ENCODE data around the gene TMEM207. TPM values are rescaled to one million over a fixed set of nuclear protein-coding genes. Genes with fewer than 3 reads are reported as not detected.

TMEM207 gene
- total RNA-seq: not detected
- polyA plus RNA-seq: not detected
- long read RNA-seq, donor 1: 0 reads
- long read RNA-seq, donor 2: 0 reads
- long read RNA-seq, donor 3: 0 reads
- long read RNA-seq, donor 4: 0 reads
- long read RNA-seq, donor 5, partial matches to known transcripts: 0 of 1 reads
- long read RNA-seq, donor 5, other reads (novel, unspliced or antisense): 0 of 1 reads
- long read RNA-seq, donor 6: 0 reads
- long read RNA-seq, donor 7: 0 reads
- long read RNA-seq, donor 8: 0 reads
- long read RNA-seq, donor 9: 0 reads
- long read RNA-seq, donor 10: 0 reads

DNA sequence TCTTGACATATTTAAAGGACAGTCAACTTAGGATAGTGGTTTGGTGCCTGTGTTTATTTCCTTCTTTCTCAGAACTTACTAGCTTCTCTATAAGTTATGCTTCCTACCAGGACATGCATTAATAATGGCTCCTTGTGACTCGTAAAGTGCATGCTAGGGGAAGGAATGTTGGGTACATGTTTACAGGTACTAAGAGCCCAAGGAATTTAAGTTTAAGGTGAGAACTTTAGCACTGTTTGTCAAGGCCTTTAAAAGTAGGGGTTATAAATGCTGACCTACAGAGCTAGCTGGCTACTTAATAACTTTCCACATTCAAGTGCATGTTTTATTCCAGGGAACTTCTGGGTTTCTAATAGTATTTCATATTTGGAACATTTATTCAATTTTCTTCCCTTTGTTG is at the start of gene TMEM207:
Gene TMEM207, minus strand, starts transcription at position 101 of the 400 bp plus-strand sequence. Its CDS starts 92 bp downstream, at position 9.
- H3K4me1 ChIP-seq (ENCODE audit: control insufficient read depth in 2 of 2, insufficient read depth in 2 of 2, low read length in 2 of 2): peaks cover 0 to 3% of the 10 kb centered on the region in 2 donors
- no peak within 1 kb of the TSS for H3K27ac ChIP-seq (ENCODE audit: low read depth in 1 of 2, low read length in 1 of 2)
- no peak within 1 kb of the TSS for H3K4me3 ChIP-seq (ENCODE audit: low read length in 2 of 2)
- no peak for DNase-seq (ENCODE audit: low read depth in 6 of 9, low spot score in 9 of 9)
- no peaks in the 10 kb centered on the region for H3K27me3 ChIP-seq (ENCODE audit: control insufficient read depth in 2 of 2, insufficient read depth in 1 of 2, low read length in 1 of 2)
- 96% methylated on average over 1 of the region's 1 CpG for WGBS
- H3K9me3 ChIP-seq (ENCODE audit: control insufficient read depth in 2 of 2, insufficient read depth in 1 of 2, low read length in 1 of 2): no peaks in the 10 kb centered on the region
- no peaks in the 10 kb centered on the region for H3K36me3 ChIP-seq (ENCODE audit: control insufficient read depth in 2 of 2, insufficient read depth in 2 of 2, low read length in 1 of 2)

- WGBS: 55% methylated on average over 2 of the region's 2 CpGs
- Histone ChIP-seq H3K4me3 (ENCODE audit: low read length in 2 of 2) (no peak overlapping the region), H3K4me1 (ENCODE audit: control insufficient read depth in 2 of 2, insufficient read depth in 2 of 2, low read length in 2 of 2) (no peaks in the 10 kb centered on the region), H3K27me3 (ENCODE audit: control insufficient read depth in 2 of 2, insufficient read depth in 1 of 2, low read length in 1 of 2) (no peaks in the 10 kb centered on the region), H3K36me3 (ENCODE audit: control insufficient read depth in 2 of 2, insufficient read depth in 2 of 2, low read length in 1 of 2) (no peaks in the 10 kb centered on the region), H3K27ac (ENCODE audit: low read depth in 1 of 2, low read length in 1 of 2) (no peak overlapping the region), H3K9me3 (ENCODE audit: control insufficient read depth in 2 of 2, insufficient read depth in 1 of 2, low read length in 1 of 2) (no peaks in the 10 kb centered on the region)
- no peak for DNase-seq (ENCODE audit: low read depth in 6 of 9, low spot score in 9 of 9)
Observed at GRCh38 chr3:190499122-190499521, 49.4 kb upstream of the TMEM207 start.

DNA sequence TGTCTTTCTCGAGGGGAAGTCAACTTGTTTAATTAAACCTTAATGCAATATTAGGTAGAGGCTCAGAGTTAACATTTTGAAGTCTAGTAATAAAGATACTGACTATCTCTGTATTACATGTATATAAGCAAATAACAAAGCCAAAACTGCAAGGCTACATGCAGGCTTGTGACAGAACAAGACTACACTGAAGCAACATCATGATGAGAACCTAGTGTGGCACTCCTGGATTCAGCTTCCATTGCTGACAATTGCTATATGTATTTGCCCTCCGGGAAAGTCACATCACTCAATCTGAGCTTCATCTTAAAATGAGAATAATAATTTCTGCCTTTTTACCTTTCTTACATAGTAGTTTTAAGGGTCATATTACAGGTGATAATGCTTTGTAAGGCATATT is 48.6 kb upstream of the TMEM207 start:
- Histone ChIP-seq H3K9me3 (ENCODE audit: control insufficient read depth in 2 of 2, insufficient read depth in 1 of 2, low read length in 1 of 2) (no peaks in the 10 kb centered on the region), H3K4me1 (ENCODE audit: control insufficient read depth in 2 of 2, insufficient read depth in 2 of 2, low read length in 2 of 2) (no peaks in the 10 kb centered on the region), H3K36me3 (ENCODE audit: control insufficient read depth in 2 of 2, insufficient read depth in 2 of 2, low read length in 1 of 2) (no peaks in the 10 kb centered on the region), H3K4me3 (ENCODE audit: low read length in 2 of 2) (no peak overlapping the region), H3K27me3 (ENCODE audit: control insufficient read depth in 2 of 2, insufficient read depth in 1 of 2, low read length in 1 of 2) (no peaks in the 10 kb centered on the region), H3K27ac (ENCODE audit: low read depth in 1 of 2, low read length in 1 of 2) (no peak overlapping the region)
- WGBS: 93% methylated on average over 2 of the region's 2 CpGs
- no peak for DNase-seq (ENCODE audit: low read depth in 6 of 9, low spot score in 9 of 9)

DNA sequence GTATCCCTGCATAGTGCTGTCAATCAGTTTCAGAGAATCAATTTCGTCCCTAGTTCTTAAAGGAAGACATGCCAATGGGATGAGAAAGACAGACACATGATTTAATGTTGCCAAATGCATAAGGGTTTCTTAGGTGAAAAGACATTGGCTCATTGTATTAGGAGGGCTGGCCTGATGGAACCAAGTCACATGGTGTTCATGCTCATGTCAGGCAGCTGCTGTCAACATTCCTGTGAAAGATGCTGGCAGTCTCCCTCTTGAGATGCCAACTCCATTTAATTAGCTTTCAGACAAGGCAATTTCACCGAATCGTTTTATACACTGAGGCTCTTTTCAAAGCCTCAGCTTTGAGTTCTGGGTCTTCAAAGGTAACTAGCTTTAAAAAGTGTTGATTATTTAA is 48.1 kb upstream of the TMEM207 start:
- WGBS: 93% methylated on average over 3 of the region's 3 CpGs
- no peaks in the 10 kb centered on the region for H3K9me3 ChIP-seq (ENCODE audit: control insufficient read depth in 2 of 2, insufficient read depth in 1 of 2, low read length in 1 of 2)
- no peak overlapping the region for H3K4me3 ChIP-seq (ENCODE audit: low read length in 2 of 2)
- no peaks in the 10 kb centered on the region for H3K27me3 ChIP-seq (ENCODE audit: control insufficient read depth in 2 of 2, insufficient read depth in 1 of 2, low read length in 1 of 2)
- no peaks in the 10 kb centered on the region for H3K4me1 ChIP-seq (ENCODE audit: control insufficient read depth in 2 of 2, insufficient read depth in 2 of 2, low read length in 2 of 2)
- H3K27ac ChIP-seq (ENCODE audit: low read depth in 1 of 2, low read length in 1 of 2): no peak overlapping the region
- no peak for DNase-seq (ENCODE audit: low read depth in 6 of 9, low spot score in 9 of 9)
- no peaks in the 10 kb centered on the region for H3K36me3 ChIP-seq (ENCODE audit: control insufficient read depth in 2 of 2, insufficient read depth in 2 of 2, low read length in 1 of 2)

GRCh38 chr3:190496859-190497258 is 47.2 kb upstream of the TMEM207 start:
- H3K9me3 ChIP-seq (ENCODE audit: control insufficient read depth in 2 of 2, insufficient read depth in 1 of 2, low read length in 1 of 2): no peaks in the 10 kb centered on the region
- DNase-seq (ENCODE audit: low read depth in 6 of 9, low spot score in 9 of 9): no peak
- no peak overlapping the region for H3K4me3 ChIP-seq (ENCODE audit: low read length in 2 of 2)
- H3K27me3 ChIP-seq (ENCODE audit: control insufficient read depth in 2 of 2, insufficient read depth in 1 of 2, low read length in 1 of 2): no peaks in the 10 kb centered on the region
- no peaks in the 10 kb centered on the region for H3K36me3 ChIP-seq (ENCODE audit: control insufficient read depth in 2 of 2, insufficient read depth in 2 of 2, low read length in 1 of 2)
- 73% methylated on average over 1 of the region's 1 CpG for WGBS
- no peak overlapping the region for H3K27ac ChIP-seq (ENCODE audit: low read depth in 1 of 2, low read length in 1 of 2)
- H3K4me1 ChIP-seq (ENCODE audit: control insufficient read depth in 2 of 2, insufficient read depth in 2 of 2, low read length in 2 of 2): no peaks in the 10 kb centered on the region

DNA sequence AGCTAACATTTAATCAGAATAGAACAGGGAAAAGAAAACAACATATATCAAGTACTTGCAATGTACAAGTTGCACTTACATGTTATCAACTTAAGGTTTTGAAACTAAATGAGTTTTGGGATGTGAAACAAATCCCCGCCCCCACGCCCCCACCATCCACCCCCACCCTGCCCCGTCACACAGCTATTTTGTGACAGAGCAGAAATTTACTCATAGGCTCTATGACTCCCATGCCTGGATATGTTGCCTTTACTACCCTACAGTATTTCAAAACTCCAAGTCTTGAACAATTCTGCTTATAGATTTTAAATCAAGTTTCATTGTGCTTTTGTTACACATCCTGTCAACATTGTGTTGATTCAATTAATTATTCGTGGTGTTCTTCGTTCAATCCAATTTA is 46.1 kb upstream of the TMEM207 start:
- no peaks in the 10 kb centered on the region for H3K27me3 ChIP-seq (ENCODE audit: control insufficient read depth in 2 of 2, insufficient read depth in 1 of 2, low read length in 1 of 2)
- no peak for DNase-seq (ENCODE audit: low read depth in 6 of 9, low spot score in 9 of 9)
- no peaks in the 10 kb centered on the region for H3K36me3 ChIP-seq (ENCODE audit: control insufficient read depth in 2 of 2, insufficient read depth in 2 of 2, low read length in 1 of 2)
- H3K4me3 ChIP-seq (ENCODE audit: low read length in 2 of 2): no peak overlapping the region
- no peak overlapping the region for H3K27ac ChIP-seq (ENCODE audit: low read depth in 1 of 2, low read length in 1 of 2)
- no peaks in the 10 kb centered on the region for H3K9me3 ChIP-seq (ENCODE audit: control insufficient read depth in 2 of 2, insufficient read depth in 1 of 2, low read length in 1 of 2)
- no peaks in the 10 kb centered on the region for H3K4me1 ChIP-seq (ENCODE audit: control insufficient read depth in 2 of 2, insufficient read depth in 2 of 2, low read length in 2 of 2)
- WGBS: 92% methylated on average over 5 of the region's 5 CpGs

- Histone ChIP-seq H3K4me1 (ENCODE audit: control insufficient read depth in 2 of 2, insufficient read depth in 2 of 2, low read length in 2 of 2) (no peaks in the 10 kb centered on the region), H3K27me3 (ENCODE audit: control insufficient read depth in 2 of 2, insufficient read depth in 1 of 2, low read length in 1 of 2) (no peaks in the 10 kb centered on the region), H3K9me3 (ENCODE audit: control insufficient read depth in 2 of 2, insufficient read depth in 1 of 2, low read length in 1 of 2) (no peaks in the 10 kb centered on the region), H3K4me3 (ENCODE audit: low read length in 2 of 2) (no peak overlapping the region), H3K27ac (ENCODE audit: low read depth in 1 of 2, low read length in 1 of 2) (no peak overlapping the region), H3K36me3 (ENCODE audit: control insufficient read depth in 2 of 2, insufficient read depth in 2 of 2, low read length in 1 of 2) (no peaks in the 10 kb centered on the region)
- DNase-seq (ENCODE audit: low read depth in 6 of 9, low spot score in 9 of 9): no peak
Observed at GRCh38 chr3:190495354-190495753, 45.7 kb upstream of the TMEM207 start.

GRCh38 chr3:190494907-190495306 is 45.2 kb upstream of the TMEM207 start:
- Histone ChIP-seq H3K9me3 (ENCODE audit: control insufficient read depth in 2 of 2, insufficient read depth in 1 of 2, low read length in 1 of 2) (no peaks in the 10 kb centered on the region), H3K4me1 (ENCODE audit: control insufficient read depth in 2 of 2, insufficient read depth in 2 of 2, low read length in 2 of 2) (no peaks in the 10 kb centered on the region), H3K27me3 (ENCODE audit: control insufficient read depth in 2 of 2, insufficient read depth in 1 of 2, low read length in 1 of 2) (no peaks in the 10 kb centered on the region), H3K27ac (ENCODE audit: low read depth in 1 of 2, low read length in 1 of 2) (no peak overlapping the region), H3K36me3 (ENCODE audit: control insufficient read depth in 2 of 2, insufficient read depth in 2 of 2, low read length in 1 of 2) (no peaks in the 10 kb centered on the region), H3K4me3 (ENCODE audit: low read length in 2 of 2) (no peak overlapping the region)
- DNase-seq (ENCODE audit: low read depth in 6 of 9, low spot score in 9 of 9): no peak

- 88% methylated on average over 4 of the region's 4 CpGs for WGBS
- Histone ChIP-seq H3K9me3 (ENCODE audit: control insufficient read depth in 2 of 2, insufficient read depth in 1 of 2, low read length in 1 of 2) (no peaks in the 10 kb centered on the region), H3K4me1 (ENCODE audit: control insufficient read depth in 2 of 2, insufficient read depth in 2 of 2, low read length in 2 of 2) (no peaks in the 10 kb centered on the region), H3K27me3 (ENCODE audit: control insufficient read depth in 2 of 2, insufficient read depth in 1 of 2, low read length in 1 of 2) (no peaks in the 10 kb centered on the region), H3K27ac (ENCODE audit: low read depth in 1 of 2, low read length in 1 of 2) (no peak overlapping the region), H3K36me3 (ENCODE audit: control insufficient read depth in 2 of 2, insufficient read depth in 2 of 2, low read length in 1 of 2) (no peaks in the 10 kb centered on the region), H3K4me3 (ENCODE audit: low read length in 2 of 2) (no peak overlapping the region)
- no peak for DNase-seq (ENCODE audit: low read depth in 6 of 9, low spot score in 9 of 9)
Observed at GRCh38 chr3:190492966-190493365, 43.3 kb upstream of the TMEM207 start.

GRCh38 chr3:190492129-190492528 is 42.4 kb upstream of the TMEM207 start:
- DNase-seq (ENCODE audit: low read depth in 6 of 9, low spot score in 9 of 9): no peak
- H3K27ac ChIP-seq (ENCODE audit: low read depth in 1 of 2, low read length in 1 of 2): no peak overlapping the region
- no peak overlapping the region for H3K4me3 ChIP-seq (ENCODE audit: low read length in 2 of 2)
- H3K36me3 ChIP-seq (ENCODE audit: control insufficient read depth in 2 of 2, insufficient read depth in 2 of 2, low read length in 1 of 2): no peaks in the 10 kb centered on the region
- no peaks in the 10 kb centered on the region for H3K27me3 ChIP-seq (ENCODE audit: control insufficient read depth in 2 of 2, insufficient read depth in 1 of 2, low read length in 1 of 2)
- no peaks in the 10 kb centered on the region for H3K4me1 ChIP-seq (ENCODE audit: control insufficient read depth in 2 of 2, insufficient read depth in 2 of 2, low read length in 2 of 2)
- no peaks in the 10 kb centered on the region for H3K9me3 ChIP-seq (ENCODE audit: control insufficient read depth in 2 of 2, insufficient read depth in 1 of 2, low read length in 1 of 2)

Measured in thymus (tissue), 14 donors.